SK-N-SH treated with all-trans-retinoic acid at 6 μM for 48 hours (cell line): Measurements from ENCODE around the gene SCO1.

Experiments used
- ARNTL ChIP-seq: fragments of 450-650 bp; formaldehyde crosslinking; IDR thresholded peaks from 2 replicates; pipeline ENCODE4 v1.5.0; 2020; ENCODE audit warnings: low read depth, mild to moderate bottlenecking, moderate library complexity, borderline replicate concordance
- ESRRG ChIP-seq: fragments of 250-450 bp; sonication (Bioruptor Pico); IDR thresholded peaks from 2 replicates; pipeline ENCODE4 v1.6.1; 2021; ENCODE audit warnings: mild to moderate bottlenecking
- ISL1 ChIP-seq: fragments of 250-450 bp; sonication (Bioruptor Pico); IDR thresholded peaks from 2 replicates; pipeline ENCODE4 v2.1.2; 2022; ENCODE audit warnings: mild to moderate bottlenecking, moderate library complexity
- SNAI2 ChIP-seq: fragments of 250-450 bp; sonication (Bioruptor Pico); IDR thresholded peaks from 2 replicates; pipeline ENCODE4 v1.5.0; 2020; ENCODE audit warnings: mild to moderate bottlenecking, moderate library complexity
- ZNF565 ChIP-seq: fragments of 450-650 bp; formaldehyde crosslinking; conservative IDR thresholded peaks from 2 replicates; pipeline ENCODE4 v1.5.0; 2020; ENCODE audit warnings: low read depth, mild to moderate bottlenecking, moderate library complexity
- ZNF70 ChIP-seq: fragments of 450-650 bp; formaldehyde crosslinking; IDR thresholded peaks from 2 replicates; pipeline ENCODE4 v1.5.0; 2020; ENCODE audit warnings: mild to moderate bottlenecking, moderate library complexity
- TF ChIP-seq, protein P1 (sequence below): fragments of 250-450 bp; sonication (Bioruptor Pico); IDR thresholded peaks from 2 replicates; pipeline ENCODE4 v1.5.0; 2020; ENCODE audit warnings: mild to moderate bottlenecking, moderate library complexity
- TF ChIP-seq, protein P2 (sequence below): fragments of 250-450 bp; sonication (Bioruptor Pico); IDR thresholded peaks from 2 replicates; pipeline ENCODE4 v1.8.0; 2020; ENCODE audit warnings: mild to moderate bottlenecking, moderate library complexity, borderline replicate concordance
- TF ChIP-seq, protein P3 (sequence below): fragments of 250-450 bp; sonication (Bioruptor Pico); IDR thresholded peaks from 2 replicates; pipeline ENCODE4 v1.5.1; 2020; ENCODE audit warnings: low read depth, mild to moderate bottlenecking, moderate library complexity

DNA sequence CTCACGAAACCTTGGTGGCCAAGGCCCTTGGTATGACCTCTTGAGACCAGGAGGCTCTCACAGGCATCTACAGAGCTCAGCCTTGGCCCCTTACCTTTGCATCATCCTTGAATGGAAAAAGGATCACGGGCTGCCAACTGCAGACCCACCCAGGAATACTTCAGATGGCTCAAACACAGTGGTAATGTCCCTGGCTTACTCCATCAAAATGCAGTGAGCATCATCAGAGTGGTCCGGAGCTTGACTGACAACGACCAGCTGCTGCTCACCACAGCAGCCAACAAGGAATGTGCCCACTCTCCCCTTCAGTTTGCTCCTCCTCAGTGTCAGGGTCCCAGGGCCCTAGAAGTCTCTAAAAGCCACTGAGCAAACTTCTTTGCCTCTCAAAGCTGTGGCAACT is 22.6 kb downstream of the SCO1 start:
- TF ChIP-seq ESRRG (no peak), ISL1 (no peak), ZNF70 (no peak), SNAI2 (CRISPR knock-in tag) (no peak), ARNTL (CRISPR knock-in tag) (no peak), ZNF565 (no peak)
- TF ChIP-seq, protein P1, sequence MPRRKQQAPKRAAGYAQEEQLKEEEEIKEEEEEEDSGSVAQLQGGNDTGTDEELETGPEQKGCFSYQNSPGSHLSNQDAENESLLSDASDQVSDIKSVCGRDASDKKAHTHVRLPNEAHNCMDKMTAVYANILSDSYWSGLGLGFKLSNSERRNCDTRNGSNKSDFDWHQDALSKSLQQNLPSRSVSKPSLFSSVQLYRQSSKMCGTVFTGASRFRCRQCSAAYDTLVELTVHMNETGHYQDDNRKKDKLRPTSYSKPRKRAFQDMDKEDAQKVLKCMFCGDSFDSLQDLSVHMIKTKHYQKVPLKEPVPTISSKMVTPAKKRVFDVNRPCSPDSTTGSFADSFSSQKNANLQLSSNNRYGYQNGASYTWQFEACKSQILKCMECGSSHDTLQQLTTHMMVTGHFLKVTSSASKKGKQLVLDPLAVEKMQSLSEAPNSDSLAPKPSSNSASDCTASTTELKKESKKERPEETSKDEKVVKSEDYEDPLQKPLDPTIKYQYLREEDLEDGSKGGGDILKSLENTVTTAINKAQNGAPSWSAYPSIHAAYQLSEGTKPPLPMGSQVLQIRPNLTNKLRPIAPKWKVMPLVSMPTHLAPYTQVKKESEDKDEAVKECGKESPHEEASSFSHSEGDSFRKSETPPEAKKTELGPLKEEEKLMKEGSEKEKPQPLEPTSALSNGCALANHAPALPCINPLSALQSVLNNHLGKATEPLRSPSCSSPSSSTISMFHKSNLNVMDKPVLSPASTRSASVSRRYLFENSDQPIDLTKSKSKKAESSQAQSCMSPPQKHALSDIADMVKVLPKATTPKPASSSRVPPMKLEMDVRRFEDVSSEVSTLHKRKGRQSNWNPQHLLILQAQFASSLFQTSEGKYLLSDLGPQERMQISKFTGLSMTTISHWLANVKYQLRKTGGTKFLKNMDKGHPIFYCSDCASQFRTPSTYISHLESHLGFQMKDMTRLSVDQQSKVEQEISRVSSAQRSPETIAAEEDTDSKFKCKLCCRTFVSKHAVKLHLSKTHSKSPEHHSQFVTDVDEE (CRISPR knock-in tag), result no peak
- TF ChIP-seq, protein P2, sequence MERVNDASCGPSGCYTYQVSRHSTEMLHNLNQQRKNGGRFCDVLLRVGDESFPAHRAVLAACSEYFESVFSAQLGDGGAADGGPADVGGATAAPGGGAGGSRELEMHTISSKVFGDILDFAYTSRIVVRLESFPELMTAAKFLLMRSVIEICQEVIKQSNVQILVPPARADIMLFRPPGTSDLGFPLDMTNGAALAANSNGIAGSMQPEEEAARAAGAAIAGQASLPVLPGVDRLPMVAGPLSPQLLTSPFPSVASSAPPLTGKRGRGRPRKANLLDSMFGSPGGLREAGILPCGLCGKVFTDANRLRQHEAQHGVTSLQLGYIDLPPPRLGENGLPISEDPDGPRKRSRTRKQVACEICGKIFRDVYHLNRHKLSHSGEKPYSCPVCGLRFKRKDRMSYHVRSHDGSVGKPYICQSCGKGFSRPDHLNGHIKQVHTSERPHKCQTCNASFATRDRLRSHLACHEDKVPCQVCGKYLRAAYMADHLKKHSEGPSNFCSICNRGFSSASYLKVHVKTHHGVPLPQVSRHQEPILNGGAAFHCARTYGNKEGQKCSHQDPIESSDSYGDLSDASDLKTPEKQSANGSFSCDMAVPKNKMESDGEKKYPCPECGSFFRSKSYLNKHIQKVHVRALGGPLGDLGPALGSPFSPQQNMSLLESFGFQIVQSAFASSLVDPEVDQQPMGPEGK (CRISPR knock-in tag), result no peak
- TF ChIP-seq, protein P3, sequence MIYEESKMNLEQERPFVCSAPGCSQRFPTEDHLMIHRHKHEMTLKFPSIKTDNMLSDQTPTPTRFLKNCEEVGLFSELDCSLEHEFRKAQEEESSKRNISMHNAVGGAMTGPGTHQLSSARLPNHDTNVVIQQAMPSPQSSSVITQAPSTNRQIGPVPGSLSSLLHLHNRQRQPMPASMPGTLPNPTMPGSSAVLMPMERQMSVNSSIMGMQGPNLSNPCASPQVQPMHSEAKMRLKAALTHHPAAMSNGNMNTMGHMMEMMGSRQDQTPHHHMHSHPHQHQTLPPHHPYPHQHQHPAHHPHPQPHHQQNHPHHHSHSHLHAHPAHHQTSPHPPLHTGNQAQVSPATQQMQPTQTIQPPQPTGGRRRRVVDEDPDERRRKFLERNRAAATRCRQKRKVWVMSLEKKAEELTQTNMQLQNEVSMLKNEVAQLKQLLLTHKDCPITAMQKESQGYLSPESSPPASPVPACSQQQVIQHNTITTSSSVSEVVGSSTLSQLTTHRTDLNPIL (CRISPR knock-in tag), result no peak
